GM12864 (cell line): ENCODE results near the gene RNPEPL1.
"Not testable (repeated sequence)": the region's sequence is repeated elsewhere in the genome, so short reads cannot be mapped to it uniquely, and the experiment has no call there.

Experiments used
- DNase-seq: peaks from one replicate; pipeline ENCODE4 v3.0.0-alpha.2; 2011; ENCODE audit warnings: low read depth
- H3K4me3 ChIP-seq: 2 replicates; pipeline ENCODE4 v1.5.1; 2011; ENCODE audit warnings: mild to moderate bottlenecking, low read depth, low read length, control low read depth
- TF ChIP-seq, protein P1 (sequence below): IDR thresholded peaks from 2 replicates; pipeline ENCODE4 v1.5.1; 2011; ENCODE audit warnings: low read depth, mild to moderate bottlenecking, moderate library complexity, low read length, control low read depth, inconsistent platforms; ENCODE audit errors: missing control alignments

Gene RNPEPL1, protein sequence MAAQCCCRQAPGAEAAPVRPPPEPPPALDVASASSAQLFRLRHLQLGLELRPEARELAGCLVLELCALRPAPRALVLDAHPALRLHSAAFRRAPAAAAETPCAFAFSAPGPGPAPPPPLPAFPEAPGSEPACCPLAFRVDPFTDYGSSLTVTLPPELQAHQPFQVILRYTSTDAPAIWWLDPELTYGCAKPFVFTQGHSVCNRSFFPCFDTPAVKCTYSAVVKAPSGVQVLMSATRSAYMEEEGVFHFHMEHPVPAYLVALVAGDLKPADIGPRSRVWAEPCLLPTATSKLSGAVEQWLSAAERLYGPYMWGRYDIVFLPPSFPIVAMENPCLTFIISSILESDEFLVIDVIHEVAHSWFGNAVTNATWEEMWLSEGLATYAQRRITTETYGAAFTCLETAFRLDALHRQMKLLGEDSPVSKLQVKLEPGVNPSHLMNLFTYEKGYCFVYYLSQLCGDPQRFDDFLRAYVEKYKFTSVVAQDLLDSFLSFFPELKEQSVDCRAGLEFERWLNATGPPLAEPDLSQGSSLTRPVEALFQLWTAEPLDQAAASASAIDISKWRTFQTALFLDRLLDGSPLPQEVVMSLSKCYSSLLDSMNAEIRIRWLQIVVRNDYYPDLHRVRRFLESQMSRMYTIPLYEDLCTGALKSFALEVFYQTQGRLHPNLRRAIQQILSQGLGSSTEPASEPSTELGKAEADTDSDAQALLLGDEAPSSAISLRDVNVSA

DNA sequence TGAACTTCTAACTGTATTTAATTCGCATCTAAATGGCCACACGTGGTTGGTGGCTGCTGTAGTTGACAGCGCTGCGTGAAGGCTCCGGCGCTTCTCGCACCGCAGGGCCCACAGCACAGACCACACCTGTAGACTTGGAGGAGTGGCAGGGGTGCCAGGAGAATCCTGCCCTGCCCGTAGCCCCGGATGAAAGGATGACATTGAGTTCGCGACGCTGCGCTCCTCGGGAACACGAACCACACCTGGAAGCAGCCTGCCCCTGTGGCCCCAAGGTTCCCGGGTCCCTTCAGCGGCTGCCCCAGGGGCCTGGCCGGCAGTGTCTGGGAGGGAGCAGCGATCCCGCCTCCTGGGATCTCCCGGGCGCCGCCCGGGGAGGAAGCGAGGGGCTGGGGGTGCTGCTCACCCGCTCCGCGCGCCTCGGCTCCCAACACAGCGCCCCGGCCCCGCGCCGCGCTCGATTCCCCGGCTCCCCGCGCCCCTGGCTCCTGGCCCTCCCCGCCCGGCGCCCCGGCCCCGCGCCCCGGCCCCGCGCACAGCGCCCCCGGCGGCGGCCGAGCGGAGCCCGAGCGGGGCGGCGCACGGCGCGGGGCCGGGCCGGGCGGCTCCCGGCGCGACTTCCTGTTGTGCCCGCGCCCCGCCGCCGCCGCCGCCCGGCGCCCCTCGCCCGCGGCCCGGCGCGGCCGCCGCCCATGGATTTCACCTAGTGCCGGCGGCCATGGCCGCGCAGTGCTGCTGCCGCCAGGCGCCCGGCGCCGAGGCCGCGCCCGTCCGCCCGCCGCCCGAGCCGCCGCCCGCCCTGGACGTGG lies at the start of gene RNPEPL1:
RNPEPL1 (plus strand) TSS at position 613 of the 806 bp plus-strand sequence; CDS start at position 716, 103 bp downstream.
- no peak for DNase-seq
- TF ChIP-seq, protein P1, sequence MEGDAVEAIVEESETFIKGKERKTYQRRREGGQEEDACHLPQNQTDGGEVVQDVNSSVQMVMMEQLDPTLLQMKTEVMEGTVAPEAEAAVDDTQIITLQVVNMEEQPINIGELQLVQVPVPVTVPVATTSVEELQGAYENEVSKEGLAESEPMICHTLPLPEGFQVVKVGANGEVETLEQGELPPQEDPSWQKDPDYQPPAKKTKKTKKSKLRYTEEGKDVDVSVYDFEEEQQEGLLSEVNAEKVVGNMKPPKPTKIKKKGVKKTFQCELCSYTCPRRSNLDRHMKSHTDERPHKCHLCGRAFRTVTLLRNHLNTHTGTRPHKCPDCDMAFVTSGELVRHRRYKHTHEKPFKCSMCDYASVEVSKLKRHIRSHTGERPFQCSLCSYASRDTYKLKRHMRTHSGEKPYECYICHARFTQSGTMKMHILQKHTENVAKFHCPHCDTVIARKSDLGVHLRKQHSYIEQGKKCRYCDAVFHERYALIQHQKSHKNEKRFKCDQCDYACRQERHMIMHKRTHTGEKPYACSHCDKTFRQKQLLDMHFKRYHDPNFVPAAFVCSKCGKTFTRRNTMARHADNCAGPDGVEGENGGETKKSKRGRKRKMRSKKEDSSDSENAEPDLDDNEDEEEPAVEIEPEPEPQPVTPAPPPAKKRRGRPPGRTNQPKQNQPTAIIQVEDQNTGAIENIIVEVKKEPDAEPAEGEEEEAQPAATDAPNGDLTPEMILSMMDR, result peak; percentile 8
- H3K4me3 ChIP-seq, result peak within 1 kb of the TSS; percentile 85

DNA sequence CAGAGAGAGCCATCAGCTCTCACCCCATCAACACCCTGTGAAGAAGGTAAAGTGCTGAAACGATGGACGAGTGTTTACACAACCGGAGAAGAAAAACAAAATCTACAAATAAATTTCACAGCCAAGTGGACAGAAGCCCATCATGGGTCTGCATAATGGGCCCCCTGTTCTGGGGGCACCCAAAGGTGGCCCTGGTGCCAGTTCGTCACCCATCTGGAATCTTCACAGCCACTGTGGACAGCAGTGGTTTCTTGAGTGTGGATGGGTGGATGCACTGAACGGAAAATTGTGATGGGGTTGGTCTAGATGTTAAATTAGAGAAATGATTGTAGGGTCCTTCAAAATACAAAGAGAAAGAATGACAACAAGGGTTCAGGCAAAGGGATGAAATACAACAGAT lies 49.3 kb upstream of the RNPEPL1 start:
- H3K4me3 ChIP-seq, result no peak overlapping the region
- no peak for DNase-seq
- TF ChIP-seq, protein P1, result no peak

DNA sequence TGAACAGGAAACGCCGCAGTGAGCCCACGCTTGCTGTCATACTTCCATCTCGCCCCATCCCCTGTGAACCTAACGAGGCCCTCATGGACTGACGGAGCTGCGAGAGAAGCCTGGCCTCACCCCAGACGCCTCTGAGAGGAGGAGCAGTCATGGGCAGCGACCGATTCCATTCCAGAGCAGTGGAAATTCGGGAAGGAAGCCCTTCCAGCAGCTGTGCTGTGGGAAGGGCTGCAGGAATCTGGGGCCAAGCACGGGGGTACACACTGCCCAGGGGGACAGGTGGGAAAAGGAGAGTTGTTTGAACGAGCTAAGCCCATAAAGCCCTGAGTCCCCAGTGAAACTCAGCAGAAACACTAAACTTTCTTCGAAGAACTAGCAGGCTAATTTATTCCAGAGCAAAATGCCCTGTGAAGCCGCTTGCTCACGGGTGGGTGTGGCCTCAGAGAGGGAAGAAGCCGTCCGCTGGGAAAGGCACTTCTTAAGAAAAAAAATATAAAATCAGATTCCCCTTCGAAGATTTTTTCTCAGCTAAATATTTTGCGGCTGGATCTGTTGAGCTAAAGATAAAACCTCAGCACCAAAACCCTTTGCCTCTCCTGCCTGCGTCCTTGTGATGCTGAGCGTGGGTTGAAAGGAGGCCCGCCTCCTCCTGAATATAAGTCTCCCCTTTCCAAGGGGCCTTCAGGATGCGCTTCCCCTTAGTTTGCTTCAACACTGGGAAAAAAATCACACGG lies 48.7 kb upstream of the RNPEPL1 start:
- no peak overlapping the region for H3K4me3 ChIP-seq
- TF ChIP-seq, protein P1, result no peak
- no peak for DNase-seq

DNA sequence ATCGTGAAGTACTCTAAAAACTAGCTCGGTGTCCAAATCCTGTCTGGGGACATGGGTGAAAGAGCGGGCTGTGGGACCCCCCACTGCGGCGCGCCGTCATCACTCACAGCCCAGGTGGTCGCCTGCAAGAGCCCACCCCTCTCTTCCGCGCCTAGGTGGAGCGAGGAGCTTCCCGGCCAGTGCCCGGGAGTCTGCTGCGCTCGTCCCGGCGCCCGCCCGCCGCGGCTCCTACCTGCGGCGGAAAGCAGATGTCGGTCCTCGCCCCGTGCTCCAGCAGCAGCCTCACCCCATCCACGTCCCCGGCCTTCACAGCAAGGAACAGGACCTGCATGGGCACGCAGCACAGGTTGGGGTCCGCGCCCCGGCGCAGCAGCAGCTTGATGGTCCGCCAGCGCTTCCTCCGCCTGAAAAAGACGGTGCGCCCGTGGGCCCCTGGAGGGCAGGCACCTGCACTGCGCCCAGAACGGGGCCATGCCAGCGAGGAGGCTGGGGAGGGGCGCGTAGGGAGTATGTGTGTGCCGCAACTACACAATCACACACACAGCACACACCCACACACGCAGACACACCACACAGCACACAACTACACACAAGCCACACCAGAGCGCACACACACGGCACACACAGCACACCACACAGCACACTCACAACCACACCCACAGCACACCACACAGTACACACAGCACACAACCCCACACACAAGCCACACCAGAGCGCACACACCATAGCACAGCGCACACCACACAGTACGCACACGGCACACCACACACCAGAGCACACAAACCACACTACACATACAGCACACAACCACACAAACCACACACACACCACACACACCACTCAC lies 47.9 kb upstream of the RNPEPL1 start:
- no peak overlapping the region for H3K4me3 ChIP-seq
- TF ChIP-seq, protein P1, result no peak
- no peak for DNase-seq

DNA sequence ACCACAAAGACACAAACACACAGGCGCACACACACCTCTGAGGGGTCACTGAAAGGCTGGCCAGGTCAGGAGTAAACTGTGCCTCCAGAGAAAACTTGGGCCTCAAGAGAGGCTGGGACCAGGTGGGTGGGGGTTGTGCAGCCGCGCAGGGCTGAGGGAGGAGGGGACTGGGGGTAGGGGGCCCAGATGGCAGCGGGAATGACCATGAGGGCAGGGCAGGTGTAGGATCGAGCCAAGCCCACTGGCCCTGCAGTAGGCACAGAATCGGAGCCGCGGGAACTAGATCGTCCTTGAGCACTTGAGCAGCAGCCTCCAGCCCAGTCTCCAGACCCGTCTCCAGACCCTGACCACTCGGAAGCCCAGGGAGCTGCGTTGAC lies 47.3 kb upstream of the RNPEPL1 start:
- TF ChIP-seq, protein P1, result no peak
- H3K4me3 ChIP-seq, result no peak overlapping the region
- DNase-seq, result no peak

DNA sequence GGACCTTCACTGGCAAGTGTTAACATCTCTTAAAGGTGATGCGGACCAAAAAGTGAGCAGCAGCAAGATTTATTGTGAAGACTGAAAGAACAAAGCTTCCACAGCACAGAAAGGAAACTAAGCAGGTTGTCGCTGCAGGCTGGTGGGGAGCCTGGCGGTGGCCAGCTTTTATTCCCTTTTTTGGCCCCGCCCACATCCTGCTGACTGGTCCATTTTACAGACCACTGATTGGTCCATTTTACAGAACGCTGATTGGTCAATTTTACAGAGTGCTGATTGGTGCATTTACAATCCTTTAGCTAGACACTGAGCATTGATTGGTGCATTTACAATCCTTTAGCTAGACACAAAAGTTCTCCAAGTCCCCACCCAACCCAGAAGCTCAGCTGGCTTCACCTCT lies 46.4 kb upstream of the RNPEPL1 start:
- H3K4me3 ChIP-seq, DNase-seq: not testable (repeated sequence)
